ENCODE measurements around the gene PSME1.

PSME1 gene

GRCh38 chr14:24130717-24131548 lies 5.1 kb upstream of the PSME1 start:
- DNase-seq: no peak

DNA sequence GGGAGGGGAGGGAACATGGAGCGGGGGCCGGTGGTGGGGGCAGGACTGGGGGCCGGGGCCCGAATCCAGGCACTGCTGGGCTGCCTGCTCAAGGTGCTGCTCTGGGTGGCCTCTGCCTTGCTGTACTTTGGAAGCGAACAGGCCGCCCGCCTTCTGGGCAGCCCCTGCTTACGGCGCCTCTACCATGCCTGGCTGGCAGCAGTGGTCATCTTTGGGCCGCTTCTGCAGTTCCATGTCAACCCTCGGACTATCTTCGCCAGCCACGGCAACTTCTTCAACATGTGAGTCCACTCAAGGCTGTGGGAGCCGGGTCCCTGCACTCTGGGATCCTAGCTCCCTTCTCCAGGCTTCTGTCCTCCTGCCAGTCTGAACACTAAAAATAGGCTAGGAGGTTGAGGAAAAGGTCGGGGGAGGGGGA lies 4.4 kb upstream of the PSME1 start:
- DNase-seq: no peak

- peak; percentile 31 for DNase-seq
These were observed 3.8 kb upstream of the PSME1 start for GRCh38 chr14:24132061-24132685.

- no peak for DNase-seq
These were observed 3.0 kb upstream of the PSME1 start for GRCh38 chr14:24132976-24133375.

GRCh38 chr14:24133735-24134134 lies 2.3 kb upstream of the PSME1 start:
- no peak for DNase-seq

GRCh38 chr14:24135584-24135833 lies 485 bp upstream of the PSME1 start:
- no peak for DNase-seq

DNA sequence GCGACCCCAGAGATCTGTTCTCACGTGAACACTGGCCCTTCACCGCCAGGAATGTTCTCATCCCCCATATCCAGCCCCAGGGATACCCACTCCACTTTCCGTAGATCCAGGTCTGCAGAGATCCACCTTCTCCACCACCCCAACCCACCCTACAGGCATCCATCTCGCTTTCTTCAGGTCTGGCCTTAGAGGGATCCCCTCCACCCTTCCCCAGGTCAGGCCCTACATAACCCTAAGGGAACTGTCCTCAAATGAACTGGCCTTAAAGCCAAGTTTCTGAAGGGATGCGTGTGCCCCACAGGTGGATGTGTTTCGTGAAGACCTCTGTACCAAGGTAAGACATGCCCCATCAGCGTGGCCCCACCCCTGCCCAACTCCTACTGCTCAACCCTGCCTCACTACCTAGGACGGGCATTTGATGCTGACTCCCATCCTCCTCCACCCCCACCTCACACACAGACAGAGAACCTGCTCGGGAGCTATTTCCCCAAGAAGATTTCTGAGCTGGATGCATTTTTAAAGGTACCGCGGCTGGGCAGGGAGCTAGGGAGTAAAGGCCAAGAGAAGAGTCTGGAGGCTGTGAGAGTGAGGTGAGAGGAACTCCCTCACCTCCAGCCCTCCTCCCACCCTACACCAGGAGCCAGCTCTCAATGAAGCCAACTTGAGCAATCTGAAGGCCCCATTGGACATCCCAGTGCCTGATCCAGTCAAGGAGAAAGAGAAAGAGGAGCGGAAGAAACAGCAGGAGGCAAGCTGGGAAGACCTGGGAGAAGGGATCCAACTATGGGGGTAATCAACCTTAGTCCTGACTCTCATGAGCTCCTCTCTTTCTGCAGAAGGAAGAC lies 912 bp downstream of the PSME1 start:
- DNase-seq: peak; percentile 9

- DNase-seq: no peak
These were observed 1.8 kb downstream of the PSME1 start for GRCh38 chr14:24137529-24138395.

- DNase-seq: no peak
These were observed 2.6 kb downstream of the PSME1 start for GRCh38 chr14:24138396-24139271.

GRCh38 chr14:24139272-24139934 lies 3.4 kb downstream of the PSME1 start:
- DNase-seq: peak; percentile 32

DNA sequence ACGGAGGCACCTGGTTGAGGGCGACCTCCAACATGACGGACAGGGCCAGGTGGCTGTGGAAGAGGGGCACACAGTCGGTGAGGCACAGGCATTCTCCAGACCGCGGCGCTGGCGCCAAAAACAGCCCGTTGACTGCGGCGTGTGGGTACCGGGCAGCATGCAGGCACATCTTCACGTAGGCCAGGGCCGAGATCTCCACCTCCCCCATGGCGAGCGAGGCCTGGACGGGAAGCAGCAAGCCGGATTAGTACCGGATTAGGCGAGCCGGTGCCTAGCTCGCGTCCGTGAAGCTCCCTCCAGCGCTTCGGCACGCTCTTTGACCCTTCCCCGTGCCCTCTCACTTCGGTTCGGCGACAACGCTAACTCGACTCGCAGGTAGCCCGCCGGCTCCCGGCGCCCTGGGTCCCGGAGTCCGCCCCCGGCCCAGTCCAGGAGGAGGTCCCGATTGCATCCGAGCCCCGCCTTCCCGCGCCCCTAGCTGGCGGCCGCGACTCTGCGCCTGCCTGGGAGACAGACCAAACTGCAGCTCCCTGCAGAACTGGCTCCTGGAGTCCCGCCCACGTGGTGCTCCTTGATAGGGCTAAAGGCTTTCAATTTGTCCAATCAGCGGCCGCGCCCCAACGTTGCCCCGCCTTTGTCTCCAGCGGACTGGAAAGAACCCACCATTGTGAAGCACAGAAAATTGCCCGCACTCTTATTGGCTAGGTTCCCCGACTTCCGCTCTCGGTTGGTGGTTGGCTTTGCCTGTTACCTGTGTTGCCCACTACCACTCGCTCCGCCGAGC lies 5.3 kb downstream of the PSME1 start, which contains the start of gene EMC9:
EMC9 (minus strand) TSS at position 495 of the 784 bp plus-strand sequence; CDS start at position 208, 287 bp downstream.
- DNase-seq: peak; percentile 100

- DNase-seq: no peak
These were observed 7.5 kb downstream of the PSME1 start for GRCh38 chr14:24143511-24143910.

DNA sequence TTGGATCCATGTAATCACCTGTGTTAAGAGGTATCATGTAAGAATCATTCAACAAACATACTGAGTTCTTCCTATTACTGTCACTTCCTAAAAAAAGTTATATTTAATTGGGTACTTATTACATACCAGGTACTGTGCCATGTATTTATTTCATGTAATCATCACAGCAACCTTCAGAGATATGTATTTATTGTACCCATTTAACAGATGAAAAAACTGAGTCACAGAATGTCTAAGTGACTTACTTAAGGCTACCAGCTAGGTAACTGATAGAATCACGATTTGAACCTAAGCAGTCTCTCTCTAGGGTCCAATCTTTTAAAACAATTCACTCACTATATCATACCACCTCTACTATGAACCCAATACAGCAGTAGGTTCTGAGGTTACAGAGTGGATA lies 8.5 kb downstream of the PSME1 start:
- no peak for DNase-seq

- DNase-seq: no peak
These were observed 9.2 kb downstream of the PSME1 start for GRCh38 chr14:24145219-24145618.

DNA sequence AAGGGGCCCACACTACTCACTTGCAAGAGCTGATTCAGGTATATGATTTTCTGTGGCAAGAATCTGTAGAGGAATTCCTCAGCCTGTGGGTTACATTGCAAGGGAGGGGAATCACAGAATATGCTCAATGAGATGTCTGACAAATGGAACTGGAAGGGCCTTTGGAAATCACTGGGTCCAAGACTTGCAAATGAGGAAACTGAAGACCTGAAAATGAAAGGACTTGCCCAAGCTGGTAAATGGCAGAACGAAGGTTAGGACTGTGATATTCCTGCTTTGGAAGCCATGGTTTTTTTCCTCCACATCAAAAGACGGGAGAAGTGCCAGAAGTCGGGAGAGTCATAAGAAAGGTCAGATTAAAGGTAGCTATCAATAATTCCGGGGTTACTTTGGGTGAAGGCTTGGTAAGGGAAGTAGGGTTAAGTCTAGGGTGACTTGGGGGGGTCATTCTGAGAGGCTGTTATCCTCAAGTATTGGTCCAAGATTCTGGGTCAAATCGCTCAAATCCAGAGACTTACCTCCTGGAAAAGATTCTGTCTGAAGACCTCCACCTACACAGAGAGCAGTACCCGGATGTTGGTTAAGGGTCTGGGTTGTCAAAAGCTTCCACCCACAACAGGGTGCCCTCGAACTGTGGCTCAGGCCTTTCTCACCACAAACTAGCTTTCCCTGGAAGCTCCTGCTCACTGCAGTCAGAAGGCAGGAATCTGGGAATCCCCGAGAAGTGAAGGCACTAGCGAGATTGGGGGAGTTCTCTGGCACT lies 9.9 kb downstream of the PSME1 start:
- no peak for DNase-seq

DNA sequence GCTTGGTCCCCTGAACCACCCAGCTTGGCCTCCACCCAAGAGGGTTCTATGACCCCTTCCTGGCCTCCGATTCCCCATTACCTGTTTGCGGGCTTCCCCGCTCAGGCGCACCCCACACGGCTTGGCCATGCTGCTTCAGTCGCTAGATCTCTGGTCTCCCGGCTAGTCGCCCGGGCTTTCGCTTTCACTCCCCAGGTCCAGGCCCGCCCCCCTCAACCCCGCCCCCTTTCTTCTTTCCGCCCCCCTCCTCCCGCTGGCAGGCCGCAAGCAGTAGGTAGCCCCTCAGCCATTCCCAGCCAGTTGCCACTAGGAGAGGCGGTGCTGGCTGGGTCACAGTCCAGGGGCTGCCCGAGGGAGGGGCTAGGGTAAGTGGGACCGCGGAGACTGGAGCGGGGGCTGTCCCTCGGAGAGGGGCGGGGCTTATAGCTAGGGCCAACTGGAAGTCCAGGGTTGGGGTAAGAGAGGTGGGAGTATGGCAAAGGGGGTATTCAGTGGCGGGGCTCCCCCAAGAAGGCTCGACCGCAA lies 10.5 kb downstream of the PSME1 start, which contains the start of gene PSME2:
PSME2 (minus strand) TSS at position 158 of the 525 bp plus-strand sequence; CDS start at position 129, 29 bp downstream.
- DNase-seq: peak; percentile 90

DNA sequence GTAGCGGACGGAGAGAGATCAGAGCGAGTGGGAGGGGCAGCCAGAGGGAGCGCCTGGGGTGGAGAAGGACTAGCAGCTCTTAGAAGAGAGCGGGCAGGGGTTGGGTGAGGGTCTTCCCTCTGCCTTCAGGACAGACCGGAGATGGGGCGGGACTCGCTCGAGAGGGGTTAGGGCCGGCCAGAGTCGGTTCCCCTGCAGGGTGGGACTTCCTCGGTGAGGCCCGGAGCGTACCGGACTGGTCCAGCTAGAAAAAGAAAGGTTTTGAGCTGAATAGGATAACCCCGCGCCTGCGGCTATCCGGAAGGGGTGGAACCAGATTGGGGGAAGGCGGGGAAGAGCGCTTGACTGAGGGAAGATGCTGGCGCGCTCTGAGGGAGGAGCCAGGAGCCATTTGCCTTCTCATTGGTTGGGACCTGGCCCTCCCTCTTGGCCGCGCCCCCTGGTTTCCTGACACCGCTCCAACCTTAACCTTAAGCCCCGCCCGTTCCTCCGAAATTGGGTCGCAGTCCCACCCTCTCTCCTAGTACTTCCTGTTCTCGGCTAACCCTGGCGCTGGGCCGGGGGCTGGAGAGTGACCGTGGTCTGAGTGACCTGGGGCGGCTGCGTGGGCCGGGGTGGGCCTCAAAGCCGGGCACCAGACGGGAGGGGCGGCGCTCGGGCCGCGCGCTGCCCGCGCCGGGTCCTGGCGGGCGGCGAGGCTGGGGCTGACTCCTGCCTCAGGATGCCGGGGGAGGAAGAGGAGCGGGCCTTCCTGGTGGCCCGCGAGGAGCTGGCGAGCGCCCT lies 11.2 kb downstream of the PSME1 start, which contains the start of gene RNF31:
RNF31 (plus strand) TSS at position 521 of the 783 bp plus-strand sequence; CDS start at position 722, 201 bp downstream.
- peak; percentile 97 for DNase-seq
